ENCODE measurements around the gene RAB4B. TPM values are rescaled to one million over a fixed set of nuclear protein-coding genes. Genes with fewer than 3 reads are reported as not detected.
"Not testable (repeated sequence)": the region's sequence is repeated elsewhere in the genome, so short reads cannot be mapped to it uniquely, and the experiment has no call there.

The RAB4B gene
- total and polyA plus RNA-seq, 9 donors: 6.5 to 32.9 (median 18.9) TPM

DNA sequence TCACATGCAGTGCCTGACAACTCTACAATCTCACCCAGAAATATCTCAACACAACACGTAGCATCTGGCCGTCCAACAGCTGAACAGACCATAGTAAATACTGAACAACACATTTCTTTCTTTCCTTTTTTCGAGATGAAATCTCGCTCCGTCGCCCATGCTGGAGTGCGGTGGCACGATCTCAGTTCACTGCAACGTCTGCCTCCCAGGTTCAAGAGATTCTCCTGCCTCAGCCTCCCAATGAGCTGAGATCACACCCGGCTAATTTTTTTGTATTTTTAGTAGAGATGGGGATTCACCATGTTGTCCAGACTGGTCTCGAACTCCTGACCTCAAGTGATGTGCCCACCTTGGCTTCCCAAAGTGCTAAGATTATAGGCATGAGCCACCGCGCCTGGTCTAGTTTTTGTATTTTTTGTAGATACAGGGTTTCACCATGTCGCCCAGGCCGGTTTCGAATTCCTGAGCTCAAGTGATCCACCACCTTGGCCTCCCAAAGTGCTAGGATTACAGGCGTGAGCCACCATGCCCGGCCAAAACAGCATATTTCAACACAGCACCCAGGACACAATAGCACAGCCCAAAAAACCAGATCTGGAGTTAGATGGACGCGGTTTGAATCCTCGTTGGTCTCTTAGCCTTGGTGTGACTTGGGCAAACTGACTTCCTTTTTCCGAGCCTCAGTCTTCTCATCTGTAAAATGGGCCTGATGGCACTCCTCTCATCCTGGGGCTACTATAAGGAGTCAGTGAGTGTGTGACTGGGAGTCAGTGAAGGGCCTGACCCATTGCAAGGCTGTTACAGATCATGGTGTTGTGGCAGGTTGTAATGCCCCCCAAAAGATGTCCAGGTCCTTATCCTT, 49.6 kb downstream of the RAB4B start:
- peak in 1 of 5 donors; percentile 12 for DNase-seq
- 95 to 96% (median 96%) methylated on average over 22 of the region's 22 CpGs for WGBS, 3 donors

DNA sequence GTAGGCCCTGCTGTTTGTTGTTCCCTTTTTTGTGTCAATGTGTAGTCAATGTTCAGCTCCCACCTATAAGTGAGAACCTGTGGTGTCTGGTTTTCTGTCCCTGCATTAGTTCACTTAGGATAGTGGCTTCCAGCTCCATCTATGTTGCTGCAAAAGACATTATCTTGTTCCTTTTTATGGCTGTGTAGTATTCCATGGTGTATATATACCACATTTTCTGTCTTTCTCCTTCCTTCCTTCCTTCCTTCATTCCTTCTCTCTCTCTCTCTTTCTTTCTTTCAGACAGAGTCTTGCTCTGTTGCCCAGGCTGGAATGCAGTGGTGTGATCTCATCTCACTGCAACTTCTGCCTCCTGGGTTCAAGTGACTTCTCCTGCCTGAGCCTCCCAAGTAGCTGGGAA, 51.2 kb downstream of the RAB4B start:
- no peaks in the 10 kb centered on the region for H3K27me3 ChIP-seq
- no peaks in the 10 kb centered on the region for H3K36me3 ChIP-seq
- intact Hi-C loops (cut with DNase I): no loop called here
- no peak for TF ChIP-seq EP300 (IDR thresholded peaks at IDR 0.05)
- H3K4me3 ChIP-seq: no peak overlapping the region
- DNase-seq: no peak
- H3K27ac ChIP-seq: no peak overlapping the region
- no peaks in the 10 kb centered on the region for H3K9me3 ChIP-seq
- peaks cover 11% of the 10 kb centered on the region for H3K4me1 ChIP-seq (ENCODE audit: insufficient read depth)

More for the DNA sequence above, 49.6 kb downstream of the RAB4B start:
- no peaks in the 10 kb centered on the region for H3K9me3 ChIP-seq
- H3K27me3 ChIP-seq: no peaks in the 10 kb centered on the region
- H3K36me3 ChIP-seq: no peaks in the 10 kb centered on the region
- no peak overlapping the region for H3K27ac ChIP-seq
- TF ChIP-seq, protein P1, sequence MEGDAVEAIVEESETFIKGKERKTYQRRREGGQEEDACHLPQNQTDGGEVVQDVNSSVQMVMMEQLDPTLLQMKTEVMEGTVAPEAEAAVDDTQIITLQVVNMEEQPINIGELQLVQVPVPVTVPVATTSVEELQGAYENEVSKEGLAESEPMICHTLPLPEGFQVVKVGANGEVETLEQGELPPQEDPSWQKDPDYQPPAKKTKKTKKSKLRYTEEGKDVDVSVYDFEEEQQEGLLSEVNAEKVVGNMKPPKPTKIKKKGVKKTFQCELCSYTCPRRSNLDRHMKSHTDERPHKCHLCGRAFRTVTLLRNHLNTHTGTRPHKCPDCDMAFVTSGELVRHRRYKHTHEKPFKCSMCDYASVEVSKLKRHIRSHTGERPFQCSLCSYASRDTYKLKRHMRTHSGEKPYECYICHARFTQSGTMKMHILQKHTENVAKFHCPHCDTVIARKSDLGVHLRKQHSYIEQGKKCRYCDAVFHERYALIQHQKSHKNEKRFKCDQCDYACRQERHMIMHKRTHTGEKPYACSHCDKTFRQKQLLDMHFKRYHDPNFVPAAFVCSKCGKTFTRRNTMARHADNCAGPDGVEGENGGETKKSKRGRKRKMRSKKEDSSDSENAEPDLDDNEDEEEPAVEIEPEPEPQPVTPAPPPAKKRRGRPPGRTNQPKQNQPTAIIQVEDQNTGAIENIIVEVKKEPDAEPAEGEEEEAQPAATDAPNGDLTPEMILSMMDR (IDR thresholded peaks at IDR 0.05): no peak
- TF ChIP-seq POLR2A (IDR thresholded peaks at IDR 0.05) (no peak), EP300 (IDR thresholded peaks at IDR 0.05) (no peak)
- intact Hi-C loops (cut with DNase I): no loop called here
- H3K4me1 ChIP-seq (ENCODE audit: insufficient read depth): peaks cover 20% of the 10 kb centered on the region
- H3K4me3 ChIP-seq: no peak overlapping the region

DNA sequence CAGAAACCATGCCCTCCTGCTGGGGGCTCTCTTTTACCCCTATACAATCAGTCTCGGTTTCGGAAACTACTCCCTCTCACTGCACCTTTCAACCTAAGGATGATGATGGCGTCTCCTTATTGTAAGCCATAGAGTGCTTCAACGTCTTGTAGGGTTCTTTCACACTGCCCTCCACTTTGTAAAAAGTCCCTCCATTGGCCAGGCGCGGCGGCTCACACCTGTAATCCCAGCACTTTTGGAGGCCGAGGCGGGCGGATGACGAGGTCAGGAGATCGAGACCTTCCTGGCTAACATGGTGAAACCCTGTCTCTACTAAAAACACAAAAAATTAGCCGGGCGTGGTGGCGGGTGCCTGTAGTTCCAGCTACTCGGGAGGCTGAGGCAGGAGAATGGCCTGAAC, 52.7 kb downstream of the RAB4B start:
- not testable (repeated sequence) for H3K36me3 ChIP-seq, H3K9me3 ChIP-seq

DNA sequence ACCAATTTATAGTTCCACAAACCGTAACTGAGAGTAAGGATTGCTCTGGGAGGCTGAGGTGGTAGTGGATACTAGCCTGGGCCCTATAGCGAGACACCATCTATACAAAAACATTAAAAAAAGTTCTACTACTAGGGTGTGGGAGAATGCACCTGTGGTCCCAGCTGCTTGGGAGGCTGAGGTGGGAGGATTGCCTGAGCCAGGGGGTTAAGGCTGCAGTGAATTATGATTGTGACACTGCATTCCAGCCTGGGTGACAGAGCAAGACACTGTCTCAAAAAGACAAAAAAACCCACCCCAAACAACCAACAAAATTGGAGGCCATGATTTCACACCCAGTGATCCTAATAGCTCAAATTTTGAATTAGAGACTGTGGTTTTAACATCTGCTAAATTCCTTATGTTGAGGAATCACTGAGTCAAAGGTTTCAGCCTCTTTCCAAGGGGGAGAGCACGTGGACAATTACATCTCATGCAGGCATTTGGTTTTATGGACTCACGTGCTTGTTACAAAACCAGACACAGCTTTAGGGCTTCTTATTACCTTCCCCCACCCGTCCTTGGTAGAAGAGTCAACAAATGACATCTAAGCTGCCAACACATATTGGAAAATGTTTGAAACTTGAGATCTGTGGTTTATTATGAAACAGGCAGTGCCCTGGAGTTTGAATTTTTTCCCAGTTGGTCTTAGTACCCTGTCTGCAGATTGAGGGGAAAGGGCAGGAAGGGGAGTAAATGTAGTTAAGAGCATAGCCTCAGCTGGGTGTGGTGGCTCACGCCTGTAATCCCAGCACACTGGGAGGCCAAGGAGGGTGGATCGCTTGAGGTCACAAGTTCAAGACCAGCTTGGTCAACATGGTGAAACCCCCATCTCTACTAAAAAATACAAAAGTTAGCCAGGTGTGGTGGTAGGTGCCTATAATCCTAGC, 53.7 kb downstream of the RAB4B start:
- Histone ChIP-seq H3K27ac (peak overlapping the region in 1 of 2 donors; percentile 86), H3K9me3 (no peaks in the 10 kb centered on the region), H3K27me3 (no peaks in the 10 kb centered on the region), H3K4me1 (ENCODE audit: insufficient read depth) (peaks cover 11% of the 10 kb centered on the region), H3K36me3 (no peaks in the 10 kb centered on the region), H3K4me3 (no peak overlapping the region)
- TF ChIP-seq EP300 (IDR thresholded peaks at IDR 0.05) (no peak), POLR2A (IDR thresholded peaks at IDR 0.05) (no peak)
- TF ChIP-seq, protein P1 (IDR thresholded peaks at IDR 0.05): no peak
- 31 to 46% (median 39%) methylated on average over 7 of the region's 7 CpGs for WGBS, 3 donors
- intact Hi-C loops (cut with DNase I): no loop called here
- DNase-seq: peak in 2 of 5 donors; percentile 19 to 50

More for the DNA sequence above, 52.7 kb downstream of the RAB4B start:
- H3K4me3 ChIP-seq; intact Hi-C loops (cut with DNase I); H3K27me3 ChIP-seq; H3K27ac ChIP-seq: not testable (repeated sequence)
- peaks cover 11% of the 10 kb centered on the region for H3K4me1 ChIP-seq (ENCODE audit: insufficient read depth)
- 94 to 97% (median 94%) methylated on average over 16 of the region's 16 CpGs for WGBS, 3 donors
- DNase-seq: peak in 1 of 5 donors; percentile 16

DNA sequence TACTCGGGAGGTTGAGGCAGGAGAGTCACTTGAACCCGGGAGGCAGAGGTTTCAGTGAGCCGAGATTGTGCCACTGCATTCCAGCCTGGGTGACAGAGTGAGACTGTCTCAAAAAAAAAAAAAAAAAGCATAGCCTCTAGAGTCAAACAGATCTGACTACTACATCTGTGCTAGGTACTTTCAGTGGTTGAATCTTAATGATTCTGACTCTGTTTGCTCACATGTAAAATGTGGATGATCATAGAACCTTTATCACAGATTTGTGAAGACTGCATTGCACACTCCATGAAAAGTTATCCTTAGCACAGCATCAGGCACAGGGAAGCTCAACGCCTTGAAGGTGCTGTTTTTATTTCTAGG, 54.4 kb downstream of the RAB4B start:
- H3K9me3 ChIP-seq; H3K4me3 ChIP-seq; H3K27me3 ChIP-seq; H3K36me3 ChIP-seq; DNase-seq; intact Hi-C loops (cut with DNase I): not testable (repeated sequence)
- 65 to 74% (median 66%) methylated on average over 4 of the region's 4 CpGs for WGBS, 3 donors
- H3K4me1 ChIP-seq (ENCODE audit: insufficient read depth): peaks cover 11% of the 10 kb centered on the region
- H3K27ac ChIP-seq: peak overlapping the region in 1 of 2 donors; percentile 86

DNA sequence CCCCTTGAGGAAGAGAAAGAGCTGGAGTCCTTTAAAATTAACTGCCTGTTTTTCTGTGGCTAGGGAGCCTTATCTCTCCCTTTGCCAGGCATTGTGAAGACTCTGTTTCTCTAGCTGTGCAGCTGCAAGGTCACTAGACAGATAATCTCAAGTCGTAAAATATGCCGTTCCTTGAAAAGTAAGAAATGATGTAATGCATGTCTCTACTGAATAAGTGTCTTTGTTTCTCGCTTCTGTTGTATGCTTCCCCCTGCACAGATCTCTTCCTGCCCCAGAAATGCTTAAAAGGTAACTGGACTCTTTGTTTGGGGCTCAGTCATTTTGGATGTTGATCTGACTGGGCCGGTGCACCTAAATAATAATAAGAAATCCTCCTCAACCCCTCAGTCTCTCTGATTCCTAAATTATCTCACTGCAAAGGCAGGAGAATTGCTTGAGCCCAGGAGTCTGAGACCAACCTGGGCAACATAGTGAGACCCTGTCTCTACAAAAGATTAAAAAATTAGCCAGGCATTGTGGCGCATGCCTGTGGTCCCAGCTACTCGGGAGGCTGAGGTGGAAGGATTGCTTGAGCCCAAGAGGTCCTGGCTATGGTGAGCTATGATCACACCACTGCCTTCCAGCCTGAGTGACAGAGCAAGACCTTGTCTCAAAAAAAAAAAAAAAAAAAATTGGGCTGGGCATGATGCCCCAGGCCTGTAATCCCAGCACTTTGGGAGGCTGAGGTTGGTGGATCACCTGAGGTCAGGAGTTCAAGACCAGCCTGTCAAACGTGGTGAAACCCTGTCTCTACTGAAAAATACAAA, 55.9 kb downstream of the RAB4B start:
- H3K4me3 ChIP-seq; H3K9me3 ChIP-seq; intact Hi-C loops (cut with DNase I); DNase-seq; H3K27me3 ChIP-seq; H3K36me3 ChIP-seq: not testable (repeated sequence)
- H3K4me1 ChIP-seq (ENCODE audit: insufficient read depth): peaks cover 11% of the 10 kb centered on the region
- H3K27ac ChIP-seq: peak overlapping the region in 1 of 2 donors; percentile 3
- WGBS, 3 donors: 25 to 32% (median 28%) methylated on average over 7 of the region's 7 CpGs
